GM10248 (cell line): ENCODE measurements around the gene QSOX1.

Source experiments
- CTCF ChIA-PET: fragments of 300-600 bp; sonication (Branson Sonifier 250); formaldehyde crosslinking; extraction: SDS; loops from one replicate; lab custom pipeline; 2021; ENCODE audit warnings: antibody characterized with exemption; lab: Yijun Ruan, JAX
- POLR2A ChIA-PET: fragments of 350-650 bp; sonication (Branson Sonifier 250); formaldehyde crosslinking; extraction: SDS; loops from one replicate; lab custom pipeline; 2020; ENCODE audit warnings: antibody characterized with exemption; lab: Yijun Ruan, JAX
- DNase-seq: peaks from one replicate; pipeline ENCODE4 v3.0.0; 2012; ENCODE audit errors: extremely low spot score
- CTCF ChIP-seq: IDR thresholded peaks from 2 replicates; pipeline ENCODE4 v1.5.1; 2012; ENCODE audit warnings: mild to moderate bottlenecking, low read depth; ENCODE audit errors: extremely low read depth, missing control alignments, control extremely low read depth

The QSOX1 gene

GRCh38 chr1:180170546-180171151 is 16.0 kb downstream of the QSOX1 start:
- no peak for TF ChIP-seq CTCF
- ChIA-PET CTCF (interaction anchor here (1.4 to 8.9 kb wide), 7 partner anchors 8 to 361 kb away, joined by 3 to 149 read pairs (median 22); partner anchors contain the start of gene QSOX1), POLR2A (interaction anchor here (0.6 to 0.9 kb wide), 2 partner anchors 12 to 1049 kb away, joined by 5 to 9 read pairs; no protein-coding TSS in a partner anchor)
- DNase-seq = no peak

- ChIA-PET CTCF (interaction anchor here (2.1 to 8.5 kb wide), 4 partner anchors 7 to 362 kb away, joined by 9 to 149 read pairs (median 28); partner anchors contain the start of gene QSOX1), POLR2A (no interaction called here)
- DNase-seq = no peak
- TF ChIP-seq CTCF = no peak
Measured at GRCh38 chr1:180171691-180172090, 17.0 kb downstream of the QSOX1 start.

GRCh38 chr1:180173451-180173850 is 18.8 kb downstream of the QSOX1 start:
- ChIA-PET POLR2A (no interaction called here), CTCF (interaction anchor here (1.0 to 8.9 kb wide), 5 partner anchors 8 to 363 kb away, joined by 3 to 163 read pairs (median 3); no protein-coding TSS in a partner anchor)
- DNase-seq = no peak
- no peak for TF ChIP-seq CTCF

GRCh38 chr1:180173952-180174351 is 19.3 kb downstream of the QSOX1 start:
- TF ChIP-seq CTCF = no peak
- CTCF ChIA-PET = interaction anchor here (1.0 to 8.9 kb wide), 5 partner anchors 9 to 363 kb away, joined by 3 to 163 read pairs (median 3); no protein-coding TSS in a partner anchor
- POLR2A ChIA-PET = no interaction called here
- DNase-seq = no peak

- POLR2A ChIA-PET = no interaction called here
- DNase-seq = no peak
- CTCF ChIA-PET = interaction anchor here (1.4 to 8.9 kb wide), 4 partner anchors 7 to 469 kb away, joined by 3 to 163 read pairs (median 106); no protein-coding TSS in a partner anchor
- no peak for TF ChIP-seq CTCF
Measured at GRCh38 chr1:180175291-180175690, 20.6 kb downstream of the QSOX1 start.

- POLR2A ChIA-PET = no interaction called here
- DNase-seq = no peak
- CTCF ChIA-PET = interaction anchor here (1.4 to 8.9 kb wide), 4 partner anchors 8 to 470 kb away, joined by 3 to 163 read pairs (median 106); no protein-coding TSS in a partner anchor
- TF ChIP-seq CTCF = no peak
Measured at GRCh38 chr1:180175806-180176205, 21.1 kb downstream of the QSOX1 start.
